Right atrium auricular region (tissue), 2 donors: Measurements from ENCODE around the gene ZNF329. TPM values are rescaled to one million over a fixed set of nuclear protein-coding genes. Genes with fewer than 3 reads are reported as not detected.

Source experiments
- DNase-seq: peaks from one replicate; pipeline ENCODE4 v3.0.0-alpha.2; 2019; ENCODE audit warnings: low spot score
- H3K27ac ChIP-seq, 2 donors: fragments of 200-600 bp; sonication (generic); 1 replicate in 1 of 2; 2 replicates in 1 of 2; pipeline ENCODE4 v1.5.1; 2016 to 2019
- H3K27me3 ChIP-seq, 2 donors: fragments of 200-600 bp; sonication (generic); one replicate each; pipeline versions ENCODE4 v1.5.1 to v1.6.0; 2017 to 2019
- H3K36me3 ChIP-seq: fragments of 200-600 bp; sonication (generic); one replicate; pipeline ENCODE4 v1.5.1; 2016
- H3K4me1 ChIP-seq, 2 donors: fragments of 200-600 bp; sonication (generic); one replicate each; pipeline versions ENCODE4 v1.5.1 to v1.6.0; 2017 to 2019
- H3K4me3 ChIP-seq, 2 donors: fragments of 200-600 bp; sonication (generic); 1 replicate in 1 of 2; 2 replicates in 1 of 2; pipeline ENCODE4 v1.5.1; 2017 to 2019; ENCODE audit warnings: mild to moderate bottlenecking in 1 of 2, moderate library complexity in 1 of 2
- H3K9me3 ChIP-seq, 2 donors: fragments of 200-600 bp; sonication (generic); one replicate each; pipeline ENCODE4 v1.5.1; 2019
- CTCF ChIP-seq, 2 donors: fragments of 200-600 bp; sonication (generic); IDR thresholded peaks; one replicate each; pipeline ENCODE4 v1.5.1; 2019; ENCODE audit warnings: antibody characterized with exemption in 2 of 2
- total RNA-seq, 2 donors: library from RNA; depleted of rRNA; stranded (reverse); fragments of >200 nt; gene quantifications; one replicate each; pipeline ENCODE4 v1.1.0, GENCODE V29; 2016

The ZNF329 gene
- total RNA-seq, 2 donors from 2014 or later: 6.9 to 7.9 TPM

- no peak for TF ChIP-seq CTCF (IDR thresholded peaks at IDR 0.05)
- H3K9me3 ChIP-seq: peaks cover 14 to 67% of the 10 kb centered on the region in 2 donors
- no peak overlapping the region for H3K4me3 ChIP-seq
- no peak for DNase-seq
- H3K36me3 ChIP-seq: peaks cover 17% of the 10 kb centered on the region
- H3K27me3 ChIP-seq: no peaks in the 10 kb centered on the region
- no peaks in the 10 kb centered on the region for H3K4me1 ChIP-seq
- no peak overlapping the region for H3K27ac ChIP-seq
Measured at GRCh38 chr19:58079792-58080191, 70.8 kb downstream of the ZNF329 start.

Other genes with a start within 250 kb of the ZNF329 start
- 1 to 10 TPM; 7.5 TPM for gene ZNF417, start 234.2 kb downstream of the ZNF329 start, total RNA-seq
- 1 to 10 TPM; 5.2 to 5.7 TPM for gene ZNF418, start 215.4 kb downstream of the ZNF329 start, total RNA-seq
- gene ZNF256, start 203.1 kb downstream of the ZNF329 start, total RNA-seq: 1 to 10 TPM; 5.3 to 5.7 TPM
- 1 to 10 TPM in 1 of 2 donors, not detected in 1; 1.7 TPM for gene C19orf18, start 176.3 kb downstream of the ZNF329 start, total RNA-seq
- gene ZNF606, start 148.0 kb downstream of the ZNF329 start, total RNA-seq: 1 to 10 TPM; 9.6 TPM
- not detected for gene ZSCAN1, start 116.8 kb downstream of the ZNF329 start, total RNA-seq
- 1 to 10 TPM; 2.5 to 3.1 TPM for gene ZNF135, start 91.5 kb downstream of the ZNF329 start, total RNA-seq
- 10 to 100 TPM; 48.3 to 65.7 TPM for gene ZSCAN18, start 52.6 kb downstream of the ZNF329 start, total RNA-seq
- 10 to 100 TPM; 17.7 to 25.8 TPM for gene ZNF274, start 32.3 kb upstream of the ZNF329 start, total RNA-seq
- gene ZNF544, start 78.1 kb upstream of the ZNF329 start, total RNA-seq: 10 to 100 TPM; 30.1 to 38.4 TPM
- 1 to 10 TPM; 5.8 to 6.9 TPM for gene ZNF8, start 128.2 kb upstream of the ZNF329 start, total RNA-seq
- 10 to 100 TPM; 20.9 to 32.6 TPM for gene ERVK3-1, start 154.6 kb upstream of the ZNF329 start, total RNA-seq
- 1 to 10 TPM; 1.6 to 2.6 TPM for gene ZSCAN22, start 176.2 kb upstream of the ZNF329 start, total RNA-seq
- gene A1BG, start 202.7 kb upstream of the ZNF329 start, total RNA-seq: 10 to 100 TPM; 45.5 to 52.6 TPM
- under 1 TPM; 0.39 to 0.56 TPM for gene ZNF497, start 212.0 kb upstream of the ZNF329 start, total RNA-seq
- gene ZNF837, start 230.2 kb upstream of the ZNF329 start, total RNA-seq: 1 to 10 TPM in 1 of 2 donors, under 1 TPM in 1; 0.70 to 1.3 TPM
- gene RPS5, start 236.5 kb upstream of the ZNF329 start, total RNA-seq: 1,000 to 10,000 TPM in 1 of 2 donors, 100 to 1,000 TPM in 1; 593 to 1,197 TPM
- gene RNF225, start 244.9 kb upstream of the ZNF329 start, total RNA-seq: not detected